Measurements from ENCODE around the gene ACER1.

Gene ACER1

GRCh38 chr19:6313398-6313969, 19.9 kb downstream of the ACER1 start:
- Histone ChIP-seq H2BK15ac (ENCODE audit: low read depth, poor library complexity, severe bottlenecking) (no peak overlapping the region), H3K14ac (ENCODE audit: low read length in 2 of 2) (no peak overlapping the region), H3K36me3 (ENCODE audit: control insufficient read depth in 1 of 2, insufficient read depth in 2 of 2, low read depth in 1 of 2, low read length in 2 of 2) (no peaks in the 10 kb centered on the region), H3K4me1 (ENCODE audit: control insufficient read depth, insufficient read depth, low read depth, low read length) (no peaks in the 10 kb centered on the region), H3K27me3 (ENCODE audit: control insufficient read depth in 1 of 2, insufficient read depth in 1 of 2, low read length in 2 of 2) (peaks cover 0 to 17% of the 10 kb centered on the region in 2 experiments), H2BK120ac (ENCODE audit: low read depth, low read length) (no peak overlapping the region), H3K4me3 (ENCODE audit: insufficient read depth in 1 of 2, low read depth in 1 of 2, low read length in 2 of 2) (no peak overlapping the region), H2BK12ac (ENCODE audit: low read length in 2 of 2) (no peak overlapping the region), H3K9me3 (ENCODE audit: control insufficient read depth, low read length) (peaks cover 7% of the 10 kb centered on the region), H4K91ac (ENCODE audit: low read length) (no peak overlapping the region), H3K18ac (ENCODE audit: low read depth in 1 of 2, low read length in 2 of 2) (no peak overlapping the region), H3K9ac (ENCODE audit: low read length) (no peak overlapping the region), H3K79me1 (replicated peaks; ENCODE audit: low read length, poor library complexity, severe bottlenecking) (no peaks in the 10 kb centered on the region), H3K27ac (ENCODE audit: low read length, poor library complexity, severe bottlenecking) (no peak overlapping the region), H3K4me2 (ENCODE audit: low read length, poor library complexity, severe bottlenecking) (no peak overlapping the region), H2AFZ (ENCODE audit: low read depth, low read length) (no peak overlapping the region), H2AK5ac (ENCODE audit: low read length, severe bottlenecking) (no peak overlapping the region), H4K8ac (ENCODE audit: low read length) (no peak overlapping the region), H3K4ac (ENCODE audit: low read depth in 1 of 2, low read length in 2 of 2) (no peak overlapping the region), H2BK5ac (ENCODE audit: low read depth, low read length, poor library complexity, severe bottlenecking) (no peak overlapping the region), H3K23ac (ENCODE audit: low read length in 2 of 2) (no peak overlapping the region)
- no peak for DNase-seq
- WGBS = 66% methylated on average over 5 of the region's 5 CpGs

GRCh38 chr19:6312018-6312417, 21.4 kb downstream of the ACER1 start:
- H3K23ac ChIP-seq (ENCODE audit: low read length in 2 of 2) = no peak overlapping the region
- no peak overlapping the region for H2AFZ ChIP-seq (ENCODE audit: low read depth, low read length)
- no peaks in the 10 kb centered on the region for H3K4me1 ChIP-seq (ENCODE audit: control insufficient read depth, insufficient read depth, low read depth, low read length)
- H3K79me1 ChIP-seq (replicated peaks; ENCODE audit: low read length, poor library complexity, severe bottlenecking) = no peaks in the 10 kb centered on the region
- DNase-seq = no peak
- no peak overlapping the region for H3K18ac ChIP-seq (ENCODE audit: low read depth in 1 of 2, low read length in 2 of 2)
- H2BK120ac ChIP-seq (ENCODE audit: low read depth, low read length) = no peak overlapping the region
- H3K27me3 ChIP-seq (ENCODE audit: control insufficient read depth in 1 of 2, insufficient read depth in 1 of 2, low read length in 2 of 2) = peaks cover 0 to 19% of the 10 kb centered on the region in 2 experiments
- H2BK12ac ChIP-seq (ENCODE audit: low read length in 2 of 2) = no peak overlapping the region
- H3K27ac ChIP-seq (ENCODE audit: low read length, poor library complexity, severe bottlenecking) = no peak overlapping the region
- H3K4me2 ChIP-seq (ENCODE audit: low read length, poor library complexity, severe bottlenecking) = no peak overlapping the region
- no peak overlapping the region for H4K8ac ChIP-seq (ENCODE audit: low read length)
- 77% methylated on average over 9 of the region's 9 CpGs for WGBS
- no peak overlapping the region for H3K9ac ChIP-seq (ENCODE audit: low read length)
- no peak overlapping the region for H3K4me3 ChIP-seq (ENCODE audit: insufficient read depth in 1 of 2, low read depth in 1 of 2, low read length in 2 of 2)
- H3K36me3 ChIP-seq (ENCODE audit: control insufficient read depth in 1 of 2, insufficient read depth in 2 of 2, low read depth in 1 of 2, low read length in 2 of 2) = no peaks in the 10 kb centered on the region
- H2BK15ac ChIP-seq (ENCODE audit: low read depth, poor library complexity, severe bottlenecking) = no peak overlapping the region
- H4K91ac ChIP-seq (ENCODE audit: low read length) = no peak overlapping the region
- no peak overlapping the region for H3K14ac ChIP-seq (ENCODE audit: low read length in 2 of 2)
- H3K9me3 ChIP-seq (ENCODE audit: control insufficient read depth, low read length) = peaks cover 7% of the 10 kb centered on the region
- H2BK5ac ChIP-seq (ENCODE audit: low read depth, low read length, poor library complexity, severe bottlenecking) = no peak overlapping the region
- no peak overlapping the region for H2AK5ac ChIP-seq (ENCODE audit: low read length, severe bottlenecking)
- no peak overlapping the region for H3K4ac ChIP-seq (ENCODE audit: low read depth in 1 of 2, low read length in 2 of 2)

GRCh38 chr19:6298413-6298812, 35.0 kb downstream of the ACER1 start:
- no peak for DNase-seq
- H3K27me3 ChIP-seq (ENCODE audit: control insufficient read depth in 1 of 2, insufficient read depth in 1 of 2, low read length in 2 of 2) = peaks cover 0 to 8% of the 10 kb centered on the region in 2 experiments
- no peaks in the 10 kb centered on the region for H3K79me1 ChIP-seq (replicated peaks; ENCODE audit: low read length, poor library complexity, severe bottlenecking)
- H3K4me2 ChIP-seq (ENCODE audit: low read length, poor library complexity, severe bottlenecking) = no peak overlapping the region
- no peak overlapping the region for H3K18ac ChIP-seq (ENCODE audit: low read depth in 1 of 2, low read length in 2 of 2)
- no peak overlapping the region for H2BK12ac ChIP-seq (ENCODE audit: low read length in 2 of 2)
- H3K36me3 ChIP-seq (ENCODE audit: control insufficient read depth in 1 of 2, insufficient read depth in 2 of 2, low read depth in 1 of 2, low read length in 2 of 2) = no peaks in the 10 kb centered on the region
- no peak overlapping the region for H2BK15ac ChIP-seq (ENCODE audit: low read depth, poor library complexity, severe bottlenecking)
- no peak overlapping the region for H3K9ac ChIP-seq (ENCODE audit: low read length)
- H3K4me1 ChIP-seq (ENCODE audit: control insufficient read depth, insufficient read depth, low read depth, low read length) = no peaks in the 10 kb centered on the region
- no peak overlapping the region for H3K4me3 ChIP-seq (ENCODE audit: insufficient read depth in 1 of 2, low read depth in 1 of 2, low read length in 2 of 2)
- no peak overlapping the region for H3K14ac ChIP-seq (ENCODE audit: low read length in 2 of 2)
- no peak overlapping the region for H3K4ac ChIP-seq (ENCODE audit: low read depth in 1 of 2, low read length in 2 of 2)
- H4K91ac ChIP-seq (ENCODE audit: low read length) = no peak overlapping the region
- H2AK5ac ChIP-seq (ENCODE audit: low read length, severe bottlenecking) = no peak overlapping the region
- no peak overlapping the region for H2AFZ ChIP-seq (ENCODE audit: low read depth, low read length)
- H4K8ac ChIP-seq (ENCODE audit: low read length) = no peak overlapping the region
- WGBS = 60% methylated on average over 5 of the region's 5 CpGs
- H2BK120ac ChIP-seq (ENCODE audit: low read depth, low read length) = no peak overlapping the region
- H2BK5ac ChIP-seq (ENCODE audit: low read depth, low read length, poor library complexity, severe bottlenecking) = no peak overlapping the region
- H3K23ac ChIP-seq (ENCODE audit: low read length in 2 of 2) = no peak overlapping the region
- no peak overlapping the region for H3K27ac ChIP-seq (ENCODE audit: low read length, poor library complexity, severe bottlenecking)
- H3K9me3 ChIP-seq (ENCODE audit: control insufficient read depth, low read length) = peaks cover 1% of the 10 kb centered on the region

- Histone ChIP-seq H3K4me3 (ENCODE audit: insufficient read depth in 1 of 2, low read depth in 1 of 2, low read length in 2 of 2) (peak overlapping the region in 1 of 2 experiments; percentile 14), H3K4ac (ENCODE audit: low read depth in 1 of 2, low read length in 2 of 2) (no peak overlapping the region), H3K79me1 (replicated peaks; ENCODE audit: low read length, poor library complexity, severe bottlenecking) (no peaks in the 10 kb centered on the region), H2BK5ac (ENCODE audit: low read depth, low read length, poor library complexity, severe bottlenecking) (no peak overlapping the region), H3K27ac (ENCODE audit: low read length, poor library complexity, severe bottlenecking) (no peak overlapping the region), H2BK120ac (ENCODE audit: low read depth, low read length) (no peak overlapping the region), H3K14ac (ENCODE audit: low read length in 2 of 2) (no peak overlapping the region), H2BK15ac (ENCODE audit: low read depth, poor library complexity, severe bottlenecking) (no peak overlapping the region), H2AK5ac (ENCODE audit: low read length, severe bottlenecking) (no peak overlapping the region), H3K18ac (ENCODE audit: low read depth in 1 of 2, low read length in 2 of 2) (no peak overlapping the region), H3K4me1 (ENCODE audit: control insufficient read depth, insufficient read depth, low read depth, low read length) (no peaks in the 10 kb centered on the region), H3K23ac (ENCODE audit: low read length in 2 of 2) (no peak overlapping the region), H3K27me3 (ENCODE audit: control insufficient read depth in 1 of 2, insufficient read depth in 1 of 2, low read length in 2 of 2) (peaks cover 0 to 7% of the 10 kb centered on the region in 2 experiments), H3K9me3 (ENCODE audit: control insufficient read depth, low read length) (peaks cover 10% of the 10 kb centered on the region), H4K8ac (ENCODE audit: low read length) (no peak overlapping the region), H3K4me2 (ENCODE audit: low read length, poor library complexity, severe bottlenecking) (no peak overlapping the region), H2AFZ (ENCODE audit: low read depth, low read length) (no peak overlapping the region), H3K9ac (ENCODE audit: low read length) (no peak overlapping the region), H4K91ac (ENCODE audit: low read length) (no peak overlapping the region), H2BK12ac (ENCODE audit: low read length in 2 of 2) (no peak overlapping the region), H3K36me3 (ENCODE audit: control insufficient read depth in 1 of 2, insufficient read depth in 2 of 2, low read depth in 1 of 2, low read length in 2 of 2) (no peaks in the 10 kb centered on the region)
- WGBS = 79% methylated on average over 5 of the region's 6 CpGs
- DNase-seq = no peak
Measured at GRCh38 chr19:6297202-6297601, 36.2 kb downstream of the ACER1 start.
